Measurements from ENCODE around the gene KCNK16.
A peak's percentile ranks its signal among the peaks of the same experiment; 100 is the strongest.

Gene KCNK16

GRCh38 chr6:39341352-39341751 lies 18.9 kb upstream of the KCNK16 start:
- no peak for DNase-seq

GRCh38 chr6:39339868-39340550 lies 17.5 kb upstream of the KCNK16 start:
- DNase-seq: no peak

- DNase-seq: no peak
These were observed 16.8 kb upstream of the KCNK16 start for GRCh38 chr6:39339096-39339867.

DNA sequence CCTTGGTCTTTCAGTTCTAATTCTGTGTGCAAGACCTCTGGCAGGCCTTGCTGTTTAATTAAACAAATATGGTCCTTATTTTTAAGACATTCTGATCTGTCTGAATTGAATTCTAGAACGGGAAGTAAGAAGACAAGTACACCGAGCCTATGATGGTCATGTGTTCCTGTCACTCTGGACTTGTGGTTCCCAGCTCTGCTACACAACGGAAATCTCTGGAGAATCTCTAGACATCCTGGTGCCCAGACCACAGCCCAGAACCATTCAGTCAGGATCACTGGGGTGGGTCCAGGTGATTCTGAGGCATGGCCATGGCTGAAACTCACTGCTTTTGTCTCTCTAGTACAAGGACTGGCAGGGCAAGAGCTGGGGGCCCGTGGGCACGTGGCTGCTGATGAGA lies 15.9 kb upstream of the KCNK16 start:
- no peak for DNase-seq

GRCh38 chr6:39335780-39336545 lies 13.5 kb upstream of the KCNK16 start:
- DNase-seq: no peak

DNA sequence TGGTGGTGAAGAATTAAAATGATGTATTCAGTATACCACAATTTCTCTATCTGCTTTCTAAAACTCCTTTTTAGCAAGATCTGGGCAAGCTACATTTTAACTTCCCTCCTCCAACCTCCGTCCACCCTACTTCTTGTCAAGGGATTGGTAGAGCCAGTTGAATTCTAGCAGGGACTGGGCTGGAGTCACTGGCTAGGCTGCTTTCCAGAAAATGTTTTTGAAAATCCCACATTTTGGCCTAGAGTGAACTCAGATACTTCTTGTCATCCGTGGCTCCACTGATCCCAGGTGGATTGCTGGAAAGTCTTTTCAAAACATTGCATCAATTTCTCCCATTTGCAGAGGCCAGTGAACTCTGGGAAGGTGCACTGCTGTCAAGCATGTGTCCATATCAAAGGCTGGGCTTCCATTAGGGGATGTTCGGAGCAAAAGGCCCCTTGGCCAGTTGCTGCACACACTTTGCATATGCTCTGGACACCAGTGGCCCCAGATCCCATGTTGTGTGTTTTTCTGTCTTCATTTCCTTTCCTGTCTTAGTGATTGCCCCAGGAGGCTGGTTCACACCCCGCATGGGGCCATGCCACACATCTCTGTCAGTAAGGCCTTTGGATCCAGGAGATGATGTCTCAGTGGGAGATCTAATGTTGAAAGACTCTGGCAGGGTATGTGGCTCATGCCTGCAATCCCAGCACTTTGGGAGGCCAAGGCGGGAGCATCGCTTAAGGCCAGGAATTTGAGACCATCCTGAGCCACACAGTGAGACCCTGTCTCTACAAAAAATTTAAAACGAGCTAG lies 11.3 kb upstream of the KCNK16 start:
- no peak for DNase-seq

DNA sequence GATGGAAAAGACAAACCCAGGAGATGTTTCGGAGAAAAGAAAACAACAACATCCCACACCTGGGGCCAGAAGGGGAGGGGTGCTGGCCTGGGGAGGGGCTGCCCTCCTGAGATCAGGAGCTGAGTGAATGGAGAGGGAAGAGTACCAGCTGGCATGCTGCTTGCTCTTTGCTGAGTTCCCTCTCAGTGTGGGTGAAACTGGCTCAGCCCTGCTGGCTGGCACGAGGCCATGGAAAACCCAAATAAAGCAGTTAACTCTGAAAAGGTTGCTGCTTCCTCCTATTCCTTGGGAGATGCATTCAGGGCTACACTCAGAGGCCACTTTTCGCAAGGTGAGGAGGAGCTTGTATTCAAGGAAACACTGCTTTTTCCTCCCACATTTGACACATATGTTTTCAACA lies 8.0 kb upstream of the KCNK16 start:
- DNase-seq: no peak

- no peak for DNase-seq
These were observed 7.6 kb upstream of the KCNK16 start for GRCh38 chr6:39330057-39330456.

DNA sequence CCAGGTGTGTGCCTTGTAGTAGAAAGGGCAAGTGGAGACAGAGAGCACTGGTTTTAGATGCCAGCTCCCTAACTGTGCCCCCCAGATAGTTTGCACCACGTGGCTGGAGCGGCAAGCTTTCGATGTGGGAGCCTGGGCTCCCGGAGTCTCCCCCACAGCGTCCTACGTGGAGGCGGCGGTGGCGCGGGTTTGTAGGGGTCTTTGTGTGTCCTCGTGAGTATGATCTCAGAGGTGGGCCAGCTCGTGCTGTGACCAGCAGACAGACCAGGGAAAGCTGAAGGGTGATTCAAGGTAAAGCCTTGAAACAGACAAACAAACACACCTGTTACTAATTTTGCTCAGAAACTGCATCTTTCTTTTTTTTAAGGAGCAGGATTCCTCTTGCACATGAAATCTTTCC lies 5.6 kb upstream of the KCNK16 start:
- no peak for DNase-seq

- DNase-seq: no peak
These were observed 5.0 kb upstream of the KCNK16 start for GRCh38 chr6:39327507-39327906.

GRCh38 chr6:39321761-39322160 lies 741 bp downstream of the KCNK16 start:
- no peak for DNase-seq

- no peak for DNase-seq
These were observed 2.0 kb downstream of the KCNK16 start for GRCh38 chr6:39320363-39320984.

DNA sequence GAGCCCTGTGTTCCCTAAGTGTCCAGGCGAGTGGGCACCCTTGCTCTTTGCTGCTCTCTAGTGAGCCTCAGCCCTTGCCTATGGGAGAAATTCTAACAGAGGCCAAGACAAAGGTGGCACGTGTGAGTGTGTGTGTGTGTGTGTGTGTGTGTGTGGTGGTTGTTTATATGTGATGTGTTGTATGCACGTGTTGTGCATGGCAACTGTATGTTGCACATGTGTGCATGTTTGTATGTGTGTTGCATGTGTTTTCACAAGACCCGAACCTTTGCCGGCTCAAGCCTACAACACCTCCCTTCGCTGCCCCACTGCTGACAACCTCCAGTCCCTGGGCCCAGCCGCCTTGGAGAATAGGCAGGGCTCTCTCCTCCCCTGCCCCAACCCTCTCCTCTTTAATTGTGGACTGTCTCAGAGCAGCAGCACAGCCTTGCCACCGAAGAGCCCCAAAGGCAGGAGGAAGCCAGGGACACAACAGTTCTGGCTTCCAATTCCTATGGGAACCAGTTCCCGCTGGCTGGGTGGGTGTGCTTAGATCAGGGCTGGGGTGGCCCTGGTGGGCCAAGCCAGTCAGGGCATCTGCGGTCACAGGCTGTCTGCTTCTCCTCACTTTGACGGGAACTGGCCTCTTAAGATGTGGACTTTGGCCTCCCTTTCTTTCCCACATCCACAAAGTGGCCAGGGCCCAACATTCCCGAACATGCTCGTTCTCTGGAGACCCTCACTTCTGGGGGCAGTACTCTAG lies 2.7 kb downstream of the KCNK16 start:
- DNase-seq: no peak

GRCh38 chr6:39317256-39317655 lies 5.2 kb downstream of the KCNK16 start:
- no peak for DNase-seq

- no peak for DNase-seq
These were observed 8.2 kb downstream of the KCNK16 start, which contains the start of gene KCNK17 for GRCh38 chr6:39314273-39314795. Gene KCNK17 (minus strand): TSS chr6:39314419. CDS start chr6:39314320, 99 bp downstream.

DNA sequence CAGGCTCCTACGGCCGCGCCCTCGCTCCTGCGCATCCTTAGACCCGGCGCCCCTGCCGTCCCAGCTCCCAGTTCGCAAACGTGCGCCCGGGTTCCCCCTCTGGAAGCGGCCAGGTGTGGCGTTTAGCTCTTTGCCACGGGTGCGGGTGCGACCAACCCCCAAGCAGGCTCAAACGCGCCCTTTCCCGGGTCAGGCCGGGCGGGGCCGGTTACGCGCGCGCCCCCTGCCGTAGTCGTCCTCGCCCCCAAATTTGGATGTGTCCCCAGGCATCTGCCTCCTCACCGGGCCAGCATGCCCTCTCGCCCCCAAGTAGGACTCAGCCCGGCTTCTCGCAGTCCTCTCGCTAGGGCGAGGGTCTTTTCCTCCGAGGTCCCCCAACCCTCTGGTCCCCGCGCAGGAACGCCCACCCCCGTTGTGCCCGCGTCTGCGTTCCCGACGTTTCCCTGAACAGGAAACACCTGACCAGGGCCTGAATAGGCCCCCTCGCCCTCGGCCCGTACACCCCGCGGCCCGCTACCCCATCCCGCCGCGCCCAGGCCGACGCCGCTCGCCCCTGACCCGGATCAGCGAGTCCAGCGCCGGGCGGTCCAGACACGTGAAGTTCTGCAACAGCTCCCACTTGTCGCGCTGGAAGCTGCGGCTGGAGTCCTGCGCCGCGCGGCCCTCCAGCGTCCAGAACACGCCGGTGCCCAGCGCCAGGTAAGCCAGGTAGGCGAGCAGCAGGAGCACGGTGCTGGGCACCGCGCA lies 8.8 kb downstream of the KCNK16 start:
- no peak for DNase-seq

GRCh38 chr6:39312912-39313525 lies 9.5 kb downstream of the KCNK16 start:
- no peak for DNase-seq

DNA sequence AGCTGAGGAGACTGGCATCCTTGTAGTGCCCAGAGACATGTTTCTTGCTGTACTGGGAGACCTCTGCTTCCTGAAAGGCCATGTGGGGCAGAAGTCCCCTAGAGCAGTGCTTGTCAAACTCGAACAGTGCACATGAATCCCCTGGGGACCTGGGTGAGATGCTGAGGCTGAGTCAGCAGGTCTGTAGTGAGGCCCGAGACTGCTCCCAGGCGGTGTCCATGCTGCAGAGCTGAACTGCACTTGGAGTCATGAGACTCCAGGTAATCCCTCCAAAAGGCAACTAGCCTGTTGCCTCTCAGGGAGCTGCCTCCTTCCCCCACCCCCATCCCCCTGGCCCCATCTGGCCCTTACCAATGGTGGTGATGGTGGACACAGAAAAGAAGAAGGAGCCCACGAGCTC lies 12.0 kb downstream of the KCNK16 start:
- no peak for DNase-seq

- peak; percentile 74 for DNase-seq
These were observed 12.5 kb downstream of the KCNK16 start for GRCh38 chr6:39309942-39310531.

- DNase-seq: no peak
These were observed 15.0 kb downstream of the KCNK16 start for GRCh38 chr6:39307462-39307861.
